H1 (cell line): ENCODE data around the gene CEP135.

Source experiments
- ATF3 ChIP-seq: IDR thresholded peaks from 2 replicates; pipeline ENCODE4 v1.6.1; 2011; ENCODE audit warnings: low read depth, mild to moderate bottlenecking, low read length; ENCODE audit not compliant: insufficient read depth
- CHD2 ChIP-seq: IDR thresholded peaks from 2 replicates; pipeline ENCODE4 v1.6.1; 2012; ENCODE audit warnings: low read length, improper control_type of control experiment
- CTCF ChIP-seq, 3 experiments: IDR thresholded peaks; 1 replicate in 2 of 3; 2 replicates in 1 of 3; pipeline versions ENCODE4 v1.5.1 to v1.6.1; 2011; ENCODE audit warnings: low read length in 3 of 3, mild to moderate bottlenecking in 3 of 3, inconsistent platforms in 2 of 3, low read depth in 1 of 3, moderate library complexity in 1 of 3; ENCODE audit not compliant: insufficient read depth in 1 of 3; ENCODE audit errors: control extremely low read depth in 1 of 3
- KDM1A ChIP-seq: fragments of 200-600, 300-600 bp; sonication (generic); IDR thresholded peaks from 2 replicates; pipeline ENCODE4 v1.7.1; 2016; ENCODE audit warnings: mild to moderate bottlenecking, low read length, borderline replicate concordance
- POLR2A ChIP-seq, 2 experiments: IDR thresholded peaks; 1 replicate in 1 of 2; 2 replicates in 1 of 2; pipeline ENCODE4 v1.6.1; 2011; ENCODE audit warnings: low read depth in 2 of 2, low read length in 2 of 2, mild to moderate bottlenecking in 2 of 2; ENCODE audit errors: control extremely low read depth in 1 of 2
- RAD21 ChIP-seq, 2 experiments: IDR thresholded peaks in 1 of 2; conservative IDR thresholded peaks in 1 of 2; 2 replicates each; pipeline ENCODE4 v1.6.1; 2011; ENCODE audit warnings: low read depth in 2 of 2, low read length in 2 of 2, improper control_type of control experiment in 1 of 2, inconsistent platforms in 1 of 2, mild to moderate bottlenecking in 1 of 2, moderate library complexity in 1 of 2

GRCh38 chr4:55926610-55927009 lies 22.1 kb upstream of the CEP135 start:
- TF ChIP-seq CTCF (IDR thresholded peaks at IDR 0.05; ENCODE audit: control extremely low read depth in 1 of 3, insufficient read depth in 1 of 3, low read depth in 1 of 3, low read length in 3 of 3): no peak
- TF ChIP-seq POLR2A (IDR thresholded peaks at IDR 0.05; ENCODE audit: control extremely low read depth in 1 of 2, low read depth in 2 of 2, low read length in 2 of 2): no peak
- TF ChIP-seq ATF3: no peak
- no peak for TF ChIP-seq RAD21 (IDR thresholded peaks at IDR 0.05 in 1 of 2, conservative IDR thresholded peaks at IDR 0.05 in 1 of 2; ENCODE audit: low read depth in 2 of 2, low read length in 2 of 2)
- TF ChIP-seq CHD2: no peak
- no peak for TF ChIP-seq KDM1A
